Measurements from ENCODE around the gene INPP4B.

Gene INPP4B

DNA sequence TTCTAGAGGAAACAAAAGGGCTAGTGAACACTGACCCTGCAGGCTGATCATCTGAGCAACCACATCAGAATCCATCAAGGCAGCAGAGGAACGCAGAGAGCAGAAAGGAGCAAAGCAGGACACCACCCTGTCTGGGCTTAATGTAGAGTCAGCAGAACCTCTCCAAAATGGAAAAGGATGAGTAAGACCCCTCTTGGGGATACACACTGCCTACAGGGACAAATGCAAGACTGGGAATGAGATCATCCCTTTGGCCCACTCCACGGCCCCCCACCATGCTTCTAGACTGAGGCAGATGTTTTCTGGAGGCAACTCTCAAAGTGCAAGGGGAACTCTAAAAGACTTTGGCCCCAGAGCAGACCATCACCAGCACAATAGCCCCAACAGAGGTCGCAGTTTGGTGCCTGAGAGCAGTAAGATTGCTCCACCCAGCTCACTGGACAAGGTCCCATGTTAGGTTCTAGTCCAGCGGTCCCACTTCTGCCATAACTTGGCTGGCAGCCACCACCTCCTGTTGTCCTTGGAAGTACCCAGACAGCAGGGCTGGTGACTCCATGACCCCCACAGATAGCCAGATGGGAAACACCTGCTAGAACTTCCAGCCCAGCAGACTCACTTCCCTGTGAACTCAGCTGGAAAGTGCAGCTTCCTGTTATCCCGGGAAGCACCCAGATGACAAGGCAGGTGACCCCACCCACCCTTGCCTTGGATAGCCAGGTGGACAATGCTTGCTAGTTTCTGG is 372.7 kb downstream of the INPP4B start:
- DNase-seq (ENCODE audit: low read depth) = no peak

GRCh38 chr4:142467088-142467487 is 379.0 kb downstream of the INPP4B start:
- DNase-seq (ENCODE audit: low read depth) = no peak

DNA sequence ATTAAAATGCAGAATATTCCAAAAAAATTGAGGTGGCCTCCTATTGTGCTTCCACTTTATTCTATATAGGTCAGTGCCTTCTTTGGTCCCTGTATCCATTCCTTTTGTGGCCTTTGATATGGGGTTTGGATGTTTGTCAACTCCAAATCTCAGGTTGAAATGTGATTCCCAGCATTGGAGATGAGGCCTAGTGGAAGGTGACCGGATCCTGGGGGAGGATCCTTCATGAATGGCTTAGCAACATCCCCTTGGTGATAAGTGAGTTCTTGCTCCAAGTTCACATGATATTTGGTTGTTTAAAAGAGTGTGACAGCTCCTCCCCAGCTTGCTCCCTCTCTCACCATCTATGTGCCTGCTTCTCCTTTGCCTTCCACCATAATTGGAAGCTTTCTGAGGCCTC is 380.6 kb downstream of the INPP4B start:
- DNase-seq (ENCODE audit: low read depth) = no peak

- no peak for DNase-seq (ENCODE audit: low read depth)
These were observed 382.9 kb downstream of the INPP4B start for GRCh38 chr4:142463206-142463605.

DNA sequence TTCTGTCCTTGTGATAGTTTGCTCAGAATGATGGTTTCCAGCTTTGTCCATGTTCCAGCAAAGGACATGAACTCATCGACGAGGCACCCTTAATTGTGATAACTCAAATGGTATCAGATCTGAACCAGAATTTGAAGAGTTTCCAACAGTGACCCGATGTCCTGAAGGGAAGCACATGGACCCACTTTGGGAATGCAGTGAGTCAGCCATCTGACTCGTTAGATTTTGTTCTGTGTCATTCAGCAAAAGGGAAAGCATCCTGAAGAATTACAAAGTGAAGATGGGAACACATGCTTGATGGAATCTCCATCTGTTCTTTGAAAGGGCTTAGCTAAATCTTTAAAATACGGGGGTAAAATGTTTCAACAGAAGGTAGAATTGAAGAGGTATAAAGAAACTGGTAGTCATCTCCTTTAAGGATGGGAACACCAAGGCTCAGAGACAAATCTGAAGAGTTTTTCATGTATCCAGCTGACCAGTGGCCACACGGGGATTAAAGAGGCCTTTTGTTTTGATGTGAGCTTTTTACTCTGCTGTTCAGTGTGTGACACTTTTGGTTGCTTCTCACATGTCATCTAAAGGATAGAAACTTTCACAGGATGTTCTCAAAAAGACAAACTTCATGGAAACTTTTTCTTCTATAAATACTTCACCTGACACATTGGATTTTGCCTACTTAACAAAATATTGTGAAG is 393.8 kb downstream of the INPP4B start:
- no peak for DNase-seq (ENCODE audit: low read depth)

DNA sequence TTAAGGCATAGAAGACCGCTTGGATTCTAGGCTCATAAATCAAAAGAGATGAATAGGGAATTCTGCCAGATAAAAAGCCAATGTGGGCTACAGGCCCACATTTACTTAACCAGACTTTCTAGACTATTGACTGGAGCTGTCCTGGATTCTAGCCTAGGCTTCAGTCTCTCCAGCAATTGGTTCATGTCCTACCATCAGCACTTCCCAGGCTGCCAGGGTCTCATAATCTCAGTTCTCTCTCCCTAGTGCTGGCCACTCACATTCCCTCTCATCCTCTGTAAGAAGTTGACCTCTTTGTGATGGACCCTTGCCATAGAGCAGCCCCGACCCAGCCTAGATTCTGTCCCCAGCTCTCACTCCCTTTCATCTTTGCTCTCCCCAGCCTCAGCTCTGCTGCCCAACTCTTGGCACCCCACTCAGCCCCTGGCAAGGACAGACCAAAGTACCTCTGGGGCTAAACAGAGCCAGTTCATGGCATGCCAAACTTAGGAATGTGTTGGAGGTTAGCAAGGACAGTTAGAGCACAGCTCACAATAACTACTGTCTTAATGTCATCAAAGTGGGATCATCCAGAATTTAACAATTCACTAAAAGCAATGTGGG is 396.2 kb downstream of the INPP4B start:
- no peak for DNase-seq (ENCODE audit: low read depth)

DNA sequence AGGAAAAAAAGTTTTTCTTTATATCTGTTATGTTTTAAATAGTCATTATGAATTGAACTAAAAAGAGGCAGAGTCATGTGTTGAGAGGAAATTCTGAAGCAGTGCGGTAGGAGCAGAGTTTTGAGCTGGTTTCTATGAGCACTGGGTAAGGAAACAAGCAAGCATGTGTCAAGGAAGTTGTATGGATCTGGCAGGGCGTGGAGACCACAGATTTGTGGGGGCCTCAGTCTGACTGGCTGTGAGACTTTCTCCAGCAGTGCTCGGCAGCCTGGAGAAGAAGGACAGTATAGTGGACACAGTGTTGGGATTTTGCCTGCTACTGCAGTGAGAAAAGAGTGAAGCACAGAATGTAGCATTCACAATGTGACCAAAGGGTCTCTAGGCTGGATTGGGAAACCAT is 399.1 kb downstream of the INPP4B start:
- no peak for DNase-seq (ENCODE audit: low read depth)

- no peak for DNase-seq (ENCODE audit: low read depth)
These were observed 402.6 kb downstream of the INPP4B start for GRCh38 chr4:142443469-142443868.

DNA sequence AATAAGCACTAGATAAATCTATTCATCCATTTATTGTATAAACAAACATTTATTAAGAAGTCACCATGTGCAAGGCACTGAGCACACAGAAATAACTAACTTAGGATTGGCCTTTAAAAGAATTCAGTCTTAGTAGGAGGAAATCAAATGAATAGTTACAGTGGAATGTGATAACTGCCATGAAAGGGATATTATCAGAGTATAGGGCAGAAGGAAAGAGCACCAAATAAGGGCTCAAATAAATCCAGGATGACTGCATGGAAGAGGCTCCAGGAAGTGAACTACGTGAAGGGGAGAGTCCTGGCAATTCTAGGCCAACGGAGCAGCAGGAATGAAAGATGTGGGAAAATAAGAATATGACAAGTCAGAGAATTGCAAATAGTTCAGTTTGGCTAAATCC is 406.0 kb downstream of the INPP4B start:
- DNase-seq (ENCODE audit: low read depth) = no peak

DNA sequence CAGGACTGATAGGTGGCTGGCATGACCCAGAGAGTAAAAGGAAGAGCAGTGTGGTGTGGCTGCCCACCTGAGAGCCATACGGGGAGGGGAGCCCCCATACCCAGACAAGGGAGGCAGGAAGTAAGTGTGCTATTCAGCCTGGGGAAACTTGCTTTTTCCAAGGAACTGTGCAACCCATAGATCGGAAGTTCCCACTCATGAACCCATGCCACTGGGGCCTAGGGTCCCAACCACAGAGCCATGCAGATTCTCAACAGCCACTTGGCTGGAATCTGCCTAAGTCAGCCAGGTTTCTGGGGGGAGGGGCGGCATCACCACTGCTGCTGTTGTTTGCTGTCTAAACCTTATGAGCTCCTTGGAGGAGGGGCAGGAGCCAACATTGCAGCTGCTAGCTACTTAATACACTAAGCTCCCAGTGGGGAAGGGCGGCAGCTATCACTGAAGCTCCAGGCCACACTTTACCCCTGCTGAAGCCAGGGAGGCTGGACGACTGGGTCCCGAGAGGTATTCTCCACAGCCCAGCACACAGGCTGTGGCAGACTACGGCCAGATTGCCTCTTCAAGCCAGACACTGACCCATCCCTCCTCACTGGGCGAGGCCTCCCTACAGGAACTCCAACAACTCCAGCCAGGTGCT is 410.4 kb downstream of the INPP4B start:
- DNase-seq (ENCODE audit: low read depth) = no peak

DNA sequence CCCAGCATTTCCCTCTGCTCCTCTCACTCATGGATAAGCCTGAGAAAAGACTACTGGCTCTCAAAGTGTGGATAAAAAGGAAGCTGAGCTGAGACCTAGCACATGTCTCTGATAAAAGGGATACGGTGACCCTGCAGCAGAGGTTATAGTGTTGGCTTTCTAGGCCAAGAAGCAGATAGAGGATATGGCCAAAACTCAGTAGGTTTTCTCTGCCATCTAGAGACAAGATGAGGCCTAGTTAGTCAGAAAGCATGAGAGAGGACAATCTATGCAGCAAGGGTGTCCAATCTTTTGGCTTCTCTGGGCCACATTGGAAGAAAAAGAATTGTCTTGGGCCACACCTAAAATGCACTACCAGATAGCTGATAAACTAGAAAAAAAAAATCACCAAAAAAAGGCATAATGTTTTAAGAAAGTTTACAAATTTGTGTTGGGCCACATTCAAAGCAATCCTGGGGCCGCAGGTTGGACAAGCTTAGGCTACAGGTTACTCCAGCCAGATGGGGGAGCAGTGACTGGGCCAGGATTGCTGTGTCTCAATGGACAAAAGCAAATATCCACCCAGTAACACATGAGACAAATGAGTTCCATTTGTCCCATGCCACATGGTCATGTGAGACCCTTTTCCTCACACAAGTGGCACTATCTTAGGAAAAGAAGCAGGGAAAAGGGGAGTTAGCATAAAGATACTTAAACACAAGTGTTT is 411.4 kb downstream of the INPP4B start:
- no peak for DNase-seq (ENCODE audit: low read depth)

GRCh38 chr4:142428715-142429114 is 417.4 kb downstream of the INPP4B start:
- no peak for DNase-seq (ENCODE audit: low read depth)

DNA sequence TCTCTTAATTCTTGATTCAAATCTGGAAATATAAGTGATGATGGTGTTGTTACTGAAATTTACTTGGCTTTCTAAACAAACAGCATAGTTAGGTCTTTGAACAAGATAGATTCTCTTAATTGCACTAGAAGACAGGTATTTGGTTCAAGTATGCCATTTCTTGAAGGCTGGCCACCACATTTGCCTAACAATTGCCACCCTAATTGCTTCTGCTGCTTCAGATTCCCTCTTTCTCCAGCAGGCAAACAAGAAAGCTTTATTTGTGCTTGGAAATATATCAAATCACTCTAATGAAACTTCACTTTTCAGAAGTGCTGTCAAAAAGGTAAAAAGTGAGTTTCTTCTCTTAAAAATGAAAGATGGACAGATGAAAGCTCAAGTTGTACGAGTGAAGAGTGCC is 418.6 kb downstream of the INPP4B start:
- DNase-seq (ENCODE audit: low read depth) = no peak

DNA sequence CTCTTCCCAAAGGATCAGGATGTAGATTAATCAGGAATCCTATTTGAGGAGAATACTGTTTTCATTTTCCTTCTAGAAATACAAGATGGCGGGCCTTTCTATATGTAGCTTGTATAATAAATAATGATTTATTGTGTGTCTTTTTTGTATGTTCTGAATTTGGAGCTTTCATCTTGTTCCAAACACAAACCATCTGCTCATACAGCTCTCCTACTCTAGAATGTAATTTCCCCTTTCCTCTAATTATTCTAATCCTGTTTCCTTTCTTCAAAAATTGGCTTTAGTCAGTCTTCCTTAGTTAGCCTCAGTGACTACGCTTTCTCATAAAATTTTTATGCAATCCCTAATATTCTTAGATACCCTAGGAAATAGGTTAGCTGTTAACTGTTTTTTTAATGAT is 422.2 kb downstream of the INPP4B start:
- DNase-seq (ENCODE audit: low read depth) = no peak

GRCh38 chr4:142420311-142421095 is 425.6 kb downstream of the INPP4B start:
- no peak for DNase-seq (ENCODE audit: low read depth)

GRCh38 chr4:142419712-142420111 is 426.4 kb downstream of the INPP4B start:
- no peak for DNase-seq (ENCODE audit: low read depth)

- DNase-seq (ENCODE audit: low read depth) = no peak
These were observed 427.4 kb downstream of the INPP4B start for GRCh38 chr4:142418697-142419096.

DNA sequence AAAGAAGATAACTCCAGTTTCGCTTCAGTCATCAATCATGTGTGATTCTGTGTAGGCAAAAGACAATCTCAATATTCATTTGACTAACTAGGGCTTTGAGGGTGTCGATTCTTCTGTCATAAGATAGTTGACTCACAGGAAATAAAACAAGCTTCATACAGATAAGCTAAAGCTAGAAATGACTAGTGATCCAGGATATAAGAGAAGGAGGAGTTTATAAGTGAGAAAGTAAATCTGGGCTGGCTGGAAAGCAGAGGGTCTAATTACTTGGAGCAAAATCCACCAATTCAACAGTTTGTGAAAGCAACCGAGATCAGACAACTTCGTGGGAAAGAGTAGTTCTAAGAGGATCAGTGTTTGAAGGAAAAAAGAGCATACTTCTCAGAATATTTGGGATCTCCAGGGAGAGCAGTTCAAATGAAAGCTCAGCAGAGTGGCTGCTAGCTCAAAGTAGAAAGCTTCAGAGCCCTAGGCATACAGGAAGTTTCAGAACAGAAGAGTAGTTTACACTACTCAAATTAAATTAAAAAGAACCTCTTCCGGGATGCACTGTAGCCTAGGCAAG is 429.3 kb downstream of the INPP4B start:
- no peak for DNase-seq (ENCODE audit: low read depth)

DNA sequence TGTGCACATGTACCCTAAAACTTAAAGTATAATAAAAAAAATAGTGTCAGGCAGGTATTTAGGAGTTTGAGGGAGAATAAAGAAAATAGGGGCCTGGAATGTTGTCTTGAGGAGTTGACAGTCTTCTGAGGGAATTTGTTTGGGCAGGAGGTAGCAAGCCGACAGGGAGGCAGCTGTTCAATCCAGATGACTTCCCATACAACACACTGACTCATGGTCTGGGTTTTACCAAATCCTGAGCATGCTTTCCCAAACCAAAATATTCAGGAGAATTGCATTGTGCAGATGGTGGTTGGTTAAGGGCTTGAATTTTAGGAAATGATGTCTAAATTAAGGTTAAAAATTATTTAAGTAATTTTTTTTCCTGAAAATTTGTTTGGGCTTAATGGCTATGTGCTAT is 430.0 kb downstream of the INPP4B start:
- DNase-seq (ENCODE audit: low read depth) = no peak

DNA sequence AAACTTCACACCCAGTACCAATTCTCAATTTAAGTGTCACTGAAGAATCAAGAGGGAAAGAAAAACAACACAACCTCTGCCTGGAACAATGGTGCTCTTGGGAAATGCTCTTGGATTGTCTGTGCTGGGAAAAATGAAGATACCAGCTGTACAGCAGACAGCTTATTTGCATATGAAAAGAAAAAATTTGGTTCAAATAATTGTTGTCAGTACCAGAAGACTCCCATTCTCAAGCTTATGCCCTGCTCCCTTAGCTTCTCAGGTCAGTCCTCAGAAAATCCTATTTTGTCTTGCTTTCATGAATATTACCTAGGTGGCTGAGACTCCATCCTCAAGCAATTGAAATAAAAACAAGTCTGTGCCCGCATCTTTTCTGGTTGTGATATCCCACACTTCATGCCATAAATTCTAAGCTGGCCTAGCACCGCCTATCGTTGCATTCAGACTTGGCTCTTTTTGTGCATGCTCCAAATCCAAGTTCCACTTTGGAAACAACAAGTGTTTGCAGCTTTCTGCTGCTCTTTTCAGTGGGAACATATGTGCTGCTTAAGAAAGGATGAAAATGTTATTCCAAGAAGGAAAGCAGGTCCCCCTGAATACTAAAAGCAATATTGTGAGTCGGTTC is 431.6 kb downstream of the INPP4B start:
- DNase-seq (ENCODE audit: low read depth) = no peak

DNA sequence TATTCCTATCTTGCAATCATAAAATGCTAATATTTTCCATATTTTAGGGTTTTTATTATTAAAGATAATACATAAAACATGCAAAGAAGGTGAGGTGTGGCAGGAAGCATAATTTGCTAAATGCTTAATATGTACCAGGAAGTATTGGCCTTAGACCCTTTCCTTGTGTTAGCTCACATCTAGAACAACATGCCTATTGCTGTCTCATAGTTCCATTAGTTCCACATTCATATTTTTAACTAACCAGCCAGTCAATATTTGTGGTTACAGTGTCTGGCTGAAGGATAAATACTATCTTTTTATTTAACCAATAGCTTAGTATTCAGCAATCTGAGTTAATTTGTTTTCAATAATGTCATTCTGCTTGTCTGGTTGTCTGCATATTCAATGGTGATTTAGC is 432.6 kb downstream of the INPP4B start:
- DNase-seq (ENCODE audit: low read depth) = no peak

All from T-helper 22 cell (primary cell).